Duodenal mucosa (tissue), 2 donors: Measurements from ENCODE around the gene KPTN.

ENCODE experiments used
- H3K27ac ChIP-seq: one replicate; pipeline ENCODE4 v1.7.0; 2013; ENCODE audit warnings: low read depth, low read length
- H3K27me3 ChIP-seq, 2 donors: one replicate each; pipeline ENCODE4 v1.7.0; 2013; ENCODE audit warnings: low read length in 2 of 2, control low read depth in 1 of 2; ENCODE audit not compliant: insufficient read depth in 2 of 2, control insufficient read depth in 1 of 2
- H3K36me3 ChIP-seq, 2 donors: one replicate each; pipeline ENCODE4 v1.7.0; 2013; ENCODE audit warnings: low read length in 2 of 2, control low read depth in 1 of 2; ENCODE audit not compliant: insufficient read depth in 2 of 2, control insufficient read depth in 1 of 2
- H3K4me1 ChIP-seq, 2 donors: one replicate each; pipeline ENCODE4 v1.7.0; 2013; ENCODE audit warnings: low read length in 2 of 2, control low read depth in 1 of 2; ENCODE audit not compliant: insufficient read depth in 2 of 2, control insufficient read depth in 1 of 2
- H3K4me3 ChIP-seq, 2 donors: one replicate each; pipeline ENCODE4 v1.7.0; 2013; ENCODE audit warnings: low read length in 2 of 2, low read depth in 1 of 2
- H3K9ac ChIP-seq, 2 donors: one replicate each; pipeline ENCODE4 v1.7.0; 2013; ENCODE audit warnings: low read length in 2 of 2, low read depth in 1 of 2
- H3K9me3 ChIP-seq, 2 donors: one replicate each; pipeline ENCODE4 v1.7.0; 2013; ENCODE audit warnings: low read length in 2 of 2, control low read depth in 1 of 2; ENCODE audit not compliant: control insufficient read depth in 1 of 2

Gene KPTN

GRCh38 chr19:47509170-47509847 lies 25.3 kb upstream of the KPTN start:
- H3K36me3 ChIP-seq, result peaks cover 5 to 23% of the 10 kb centered on the region in 2 donors
- H3K27me3 ChIP-seq, result no peaks in the 10 kb centered on the region
- peaks cover 33% of the 10 kb centered on the region in 2 donors for H3K4me1 ChIP-seq
- H3K9ac ChIP-seq, result no peak overlapping the region
- H3K4me3 ChIP-seq, result no peak overlapping the region
- H3K27ac ChIP-seq, result no peak overlapping the region
- no peaks in the 10 kb centered on the region for H3K9me3 ChIP-seq

- H3K4me1 ChIP-seq, result peaks cover 33% of the 10 kb centered on the region in 2 donors
- H3K9ac ChIP-seq, result no peak overlapping the region
Measured at GRCh38 chr19:47508721-47509120, 24.7 kb upstream of the KPTN start.

GRCh38 chr19:47507924-47508553 lies 24.0 kb upstream of the KPTN start:
- Histone ChIP-seq H3K27me3 (no peaks in the 10 kb centered on the region), H3K9ac (no peak overlapping the region), H3K4me1 (peaks cover 26 to 27% of the 10 kb centered on the region in 2 donors), H3K9me3 (no peaks in the 10 kb centered on the region), H3K36me3 (peaks cover 14 to 34% of the 10 kb centered on the region in 2 donors), H3K4me3 (no peak overlapping the region), H3K27ac (no peak overlapping the region)

More at GRCh38 chr19:47508721-47509120, 24.7 kb upstream of the KPTN start:
- no peak overlapping the region for H3K4me3 ChIP-seq
- no peaks in the 10 kb centered on the region for H3K9me3 ChIP-seq
- no peak overlapping the region for H3K27ac ChIP-seq
- no peaks in the 10 kb centered on the region for H3K27me3 ChIP-seq
- peaks cover 7 to 27% of the 10 kb centered on the region in 2 donors for H3K36me3 ChIP-seq

- no peak overlapping the region for H3K4me3 ChIP-seq
- peaks cover 18 to 42% of the 10 kb centered on the region in 2 donors for H3K36me3 ChIP-seq
- H3K4me1 ChIP-seq, result peaks cover 16 to 17% of the 10 kb centered on the region in 2 donors
- H3K9me3 ChIP-seq, result no peaks in the 10 kb centered on the region
- H3K9ac ChIP-seq, result no peak overlapping the region
- H3K27ac ChIP-seq, result no peak overlapping the region
- no peaks in the 10 kb centered on the region for H3K27me3 ChIP-seq
Measured at GRCh38 chr19:47507012-47507411, 23.0 kb upstream of the KPTN start.

- Histone ChIP-seq H3K27ac (no peak overlapping the region), H3K9me3 (no peaks in the 10 kb centered on the region), H3K4me3 (no peak overlapping the region), H3K36me3 (peaks cover 20 to 45% of the 10 kb centered on the region in 2 donors), H3K4me1 (peaks cover 11% of the 10 kb centered on the region in 2 donors), H3K27me3 (no peaks in the 10 kb centered on the region), H3K9ac (no peak overlapping the region)
Measured at GRCh38 chr19:47506459-47506858, 22.4 kb upstream of the KPTN start.

- Histone ChIP-seq H3K4me3 (no peak overlapping the region), H3K9me3 (no peaks in the 10 kb centered on the region), H3K36me3 (peaks cover 24 to 47% of the 10 kb centered on the region in 2 donors), H3K27ac (no peak overlapping the region), H3K4me1 (peaks cover 1 to 2% of the 10 kb centered on the region in 2 donors), H3K9ac (no peak overlapping the region), H3K27me3 (no peaks in the 10 kb centered on the region)
Measured at GRCh38 chr19:47505506-47505905, 21.5 kb upstream of the KPTN start.

GRCh38 chr19:47503826-47504150 lies 19.8 kb upstream of the KPTN start:
- Histone ChIP-seq H3K27ac (no peak overlapping the region), H3K9ac (no peak overlapping the region), H3K4me1 (no peaks in the 10 kb centered on the region), H3K9me3 (no peaks in the 10 kb centered on the region), H3K27me3 (no peaks in the 10 kb centered on the region), H3K36me3 (peaks cover 31 to 55% of the 10 kb centered on the region in 2 donors), H3K4me3 (no peak overlapping the region)

GRCh38 chr19:47503130-47503825 lies 19.3 kb upstream of the KPTN start:
- Histone ChIP-seq H3K9me3 (no peaks in the 10 kb centered on the region), H3K36me3 (peaks cover 32 to 60% of the 10 kb centered on the region in 2 donors), H3K9ac (no peak overlapping the region), H3K4me3 (no peak overlapping the region), H3K4me1 (no peaks in the 10 kb centered on the region), H3K27me3 (no peaks in the 10 kb centered on the region), H3K27ac (no peak overlapping the region)

- Histone ChIP-seq H3K4me3 (no peak overlapping the region), H3K9me3 (no peaks in the 10 kb centered on the region), H3K4me1 (no peaks in the 10 kb centered on the region), H3K27me3 (no peaks in the 10 kb centered on the region), H3K27ac (no peak overlapping the region), H3K9ac (no peak overlapping the region), H3K36me3 (peaks cover 36 to 84% of the 10 kb centered on the region in 2 donors)
Measured at GRCh38 chr19:47499863-47500830, 16.1 kb upstream of the KPTN start.
